GM19238 (cell line): Measurements from ENCODE around the gene EXOSC10.
"Not testable (repeated sequence)": the region's sequence is repeated elsewhere in the genome, so short reads cannot be mapped to it uniquely, and the experiment has no call there.

ENCODE experiments used
- DNase-seq: peaks from one replicate; pipeline ENCODE4 v3.0.0; 2011; ENCODE audit warnings: low spot score; ENCODE audit not compliant: insufficient read length

EXOSC10 gene

DNA sequence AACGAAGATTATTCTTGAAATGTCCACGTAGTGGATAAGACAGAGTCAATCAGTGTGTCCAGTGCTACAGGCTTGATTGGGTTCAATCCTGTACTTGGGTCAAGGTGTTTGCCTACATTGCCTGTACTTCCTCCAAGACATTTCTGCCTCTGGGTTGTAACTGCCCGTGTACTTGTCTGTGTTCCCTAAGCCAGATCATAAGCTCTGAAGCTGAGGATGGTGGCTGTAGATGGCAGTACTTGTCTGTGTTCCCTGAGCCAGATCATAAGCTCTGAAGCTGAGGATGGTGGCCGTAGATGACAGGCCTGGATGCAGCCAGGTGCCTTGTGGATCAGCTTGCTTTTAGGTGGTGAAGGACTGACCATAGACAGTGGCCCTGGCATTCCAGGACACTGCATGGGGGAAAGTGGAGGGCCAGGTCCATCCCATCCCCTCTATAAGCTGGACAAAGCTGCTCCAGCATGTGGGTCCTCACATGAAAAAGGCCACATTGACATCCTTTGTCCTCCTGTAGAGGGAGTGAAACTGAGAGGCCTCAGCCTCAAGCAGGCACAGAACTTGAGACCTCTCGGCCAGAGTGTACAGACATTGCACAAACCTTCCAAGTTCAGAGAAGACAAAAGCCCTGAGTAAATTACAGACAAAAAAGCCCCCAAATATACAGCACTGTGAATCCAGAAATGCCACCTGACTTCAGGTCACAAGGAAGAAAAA is 37.9 kb downstream of the EXOSC10 start:
- DNase-seq, result no peak

DNA sequence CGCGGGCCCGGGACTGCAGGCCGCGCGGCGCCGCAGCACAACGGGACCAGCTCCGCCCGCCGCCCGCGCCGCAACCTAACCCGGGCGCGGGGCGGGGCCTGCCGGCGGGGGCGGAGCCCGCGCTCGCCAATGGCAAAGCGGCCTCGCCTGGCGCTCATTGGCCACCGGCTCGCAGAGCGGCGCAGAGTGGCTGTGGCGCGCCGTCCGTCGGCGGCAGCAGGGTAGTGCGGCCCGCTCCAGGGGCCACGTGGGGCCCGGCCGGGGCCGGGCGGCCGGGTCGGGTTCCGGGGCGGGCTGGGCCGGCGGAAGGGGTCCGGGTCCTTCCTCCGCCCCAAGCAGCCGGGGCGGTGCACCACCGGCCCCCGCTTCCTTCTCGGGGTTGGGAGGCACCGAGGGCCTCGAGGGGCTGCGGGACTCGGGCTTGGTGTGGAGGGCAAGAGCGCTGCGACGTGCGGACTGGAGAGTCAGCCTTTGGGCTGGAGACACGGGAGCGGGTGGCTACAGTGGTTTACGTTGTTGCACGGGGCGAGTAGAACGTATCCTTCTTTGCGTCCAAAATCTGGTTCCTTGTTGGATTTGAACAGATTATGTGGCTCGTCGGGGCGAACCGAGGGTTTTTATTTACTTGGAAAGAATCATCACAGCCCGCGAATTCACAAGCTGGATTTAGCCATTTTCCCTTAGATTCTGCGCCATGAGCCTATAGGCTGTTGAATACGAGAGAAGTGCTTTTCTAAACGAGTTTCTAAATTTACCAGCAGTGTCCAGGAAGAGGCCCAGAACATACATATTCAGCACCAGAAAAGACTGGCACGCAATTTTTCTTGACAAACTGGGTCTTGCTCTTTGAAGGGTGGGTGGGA is 39.5 kb downstream of the EXOSC10 start, which contains the start of gene SRM:
SRM (minus strand) TSS at position 51 of the 863 bp plus-strand sequence. CDS start 75 bp downstream, outside the sequence.
- DNase-seq, result peak; percentile 99

DNA sequence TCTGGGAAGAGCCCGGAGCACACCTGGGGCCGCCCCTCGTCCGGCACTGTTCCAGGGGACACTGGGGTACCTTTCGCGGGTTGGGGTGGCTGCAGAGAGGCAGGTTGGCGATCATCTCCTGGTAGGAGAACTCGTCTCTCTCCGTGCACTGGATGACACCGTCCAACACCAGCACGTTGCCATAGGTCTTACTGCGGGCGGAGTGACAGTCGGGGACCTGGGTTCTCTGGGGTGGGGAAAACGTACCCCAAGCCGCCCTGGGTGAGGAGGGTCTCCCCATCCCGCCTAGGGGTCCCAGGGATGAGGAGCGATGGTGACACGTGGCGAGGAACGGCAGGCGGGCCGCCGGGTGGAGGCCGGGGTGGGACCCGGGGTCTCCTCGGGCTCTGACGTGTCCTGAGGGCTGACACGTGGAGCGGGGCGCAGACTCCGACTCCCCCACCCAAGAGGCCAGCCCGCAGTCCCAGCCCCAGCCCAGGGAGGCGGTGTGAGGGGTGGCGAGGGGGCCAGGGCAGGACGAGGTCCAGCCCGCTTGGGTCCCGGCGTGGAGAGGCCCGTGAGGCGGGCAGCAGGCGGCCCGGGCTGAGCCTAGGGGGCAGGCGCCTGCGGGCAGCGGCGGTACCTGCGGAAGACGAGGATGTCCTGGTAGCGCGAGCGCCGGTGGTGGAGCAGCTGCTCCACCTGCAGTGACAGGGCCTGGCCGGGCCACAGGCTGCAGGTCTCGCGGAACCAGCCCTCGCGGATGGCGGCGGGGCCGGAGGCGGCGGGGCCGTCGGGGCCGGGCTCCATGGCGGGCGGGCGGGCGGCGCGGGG is 40.3 kb downstream of the EXOSC10 start:
- peak; percentile 53 for DNase-seq

DNA sequence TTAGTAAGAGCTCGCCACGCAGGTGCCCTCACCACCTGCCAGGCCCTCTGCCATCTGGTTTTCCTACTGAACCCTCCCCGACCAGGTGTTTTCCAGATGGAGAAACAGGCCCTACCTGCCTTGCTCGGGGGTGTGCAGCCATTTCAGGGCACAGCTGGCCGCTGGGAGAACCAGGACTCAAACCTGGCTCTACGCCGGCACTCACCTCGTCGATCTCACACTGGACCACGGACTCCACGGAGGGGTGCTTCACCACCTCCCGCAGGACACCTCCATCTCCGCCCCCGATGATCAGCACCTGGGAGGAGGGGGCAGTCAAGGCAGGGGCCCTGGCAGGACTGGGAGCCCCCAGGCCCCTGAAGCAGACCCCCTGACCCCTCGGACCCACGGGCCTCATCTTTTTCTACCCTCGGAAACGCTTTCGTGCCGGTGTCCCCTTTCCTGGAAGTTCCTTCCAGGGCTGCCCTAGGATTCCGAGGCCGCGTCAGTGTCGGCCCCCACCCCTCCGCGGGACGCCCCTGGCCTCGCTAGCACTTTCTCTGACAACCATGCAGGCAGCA is 41.0 kb downstream of the EXOSC10 start:
- DNase-seq, result no peak

DNA sequence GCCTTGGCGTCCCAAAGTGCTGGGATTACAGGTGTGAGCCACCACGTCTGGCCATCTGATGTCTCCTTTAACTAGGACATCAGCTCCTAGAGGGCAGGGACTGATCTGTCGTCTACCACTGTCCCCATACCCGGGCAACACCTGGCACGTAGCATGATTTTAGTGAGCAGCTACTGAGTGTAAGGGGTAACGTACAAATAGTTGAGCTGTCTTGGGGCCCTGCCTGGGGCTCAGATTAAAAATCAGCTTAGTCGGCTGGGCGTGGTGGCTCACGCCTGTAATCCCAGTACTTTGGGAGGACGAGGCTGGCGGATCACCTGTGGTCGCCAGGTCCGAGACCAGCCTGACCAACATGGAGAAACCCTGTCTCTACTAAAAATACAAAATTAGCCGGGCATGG is 41.6 kb downstream of the EXOSC10 start:
- DNase-seq, result no peak

DNA sequence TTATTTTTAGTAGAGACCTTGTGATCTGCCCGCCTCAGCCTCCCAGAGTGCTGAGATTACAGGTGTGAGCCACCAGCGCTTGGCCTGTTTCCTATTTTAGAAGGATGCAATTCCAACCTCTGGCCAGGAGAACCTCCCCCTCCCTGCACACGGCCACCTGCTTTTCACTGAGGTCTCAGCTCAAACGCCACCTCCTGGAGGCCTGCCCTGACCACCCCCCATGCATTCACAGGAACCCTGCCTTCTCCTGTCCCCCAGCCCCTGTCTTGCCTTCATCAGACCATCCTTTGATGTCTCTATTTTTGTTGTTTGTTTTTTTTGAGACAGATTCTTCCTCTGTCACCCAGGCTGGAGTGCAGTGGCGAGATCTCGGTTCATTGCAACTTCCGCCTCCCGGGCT is 42.2 kb downstream of the EXOSC10 start:
- no peak for DNase-seq

DNA sequence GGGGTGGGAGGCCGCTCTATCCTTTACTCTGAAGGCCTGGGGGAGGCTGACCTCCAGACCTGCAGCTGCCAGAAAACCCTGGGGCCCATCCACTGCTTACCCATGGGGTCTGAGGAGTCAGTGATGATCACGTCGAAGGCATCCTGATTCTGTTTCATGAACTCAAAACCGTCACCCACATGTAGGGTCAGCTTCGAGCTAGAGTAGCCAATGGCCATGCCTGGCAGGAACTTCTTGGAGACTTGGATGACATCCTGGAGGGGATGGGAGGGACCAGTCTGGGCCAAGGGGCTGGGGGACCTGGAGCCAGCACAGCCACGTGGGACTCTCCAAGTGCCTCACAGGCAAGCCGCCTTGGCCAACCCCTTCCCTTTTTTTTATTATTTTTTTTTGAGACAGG is 43.2 kb downstream of the EXOSC10 start:
- DNase-seq, result no peak

DNA sequence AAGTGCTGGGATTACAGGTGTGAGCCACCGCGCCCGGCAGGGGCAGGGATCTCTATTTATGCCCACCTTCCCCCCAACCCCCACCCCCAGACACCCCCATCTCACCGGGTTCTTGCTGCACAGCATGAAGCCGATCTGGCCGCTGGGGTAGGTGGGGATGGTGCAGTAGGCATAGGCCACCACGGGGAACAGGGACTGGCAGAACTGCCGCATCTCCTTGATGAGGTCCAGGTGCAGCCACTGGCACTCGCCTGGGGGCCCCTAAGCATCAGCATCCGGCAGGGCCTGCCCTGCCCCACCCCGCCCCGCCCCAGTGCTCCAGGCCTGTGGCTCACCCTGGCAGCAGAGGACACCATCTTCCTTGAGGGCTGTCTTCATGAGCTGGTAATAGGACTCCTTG is 44.0 kb downstream of the EXOSC10 start:
- no peak for DNase-seq

DNA sequence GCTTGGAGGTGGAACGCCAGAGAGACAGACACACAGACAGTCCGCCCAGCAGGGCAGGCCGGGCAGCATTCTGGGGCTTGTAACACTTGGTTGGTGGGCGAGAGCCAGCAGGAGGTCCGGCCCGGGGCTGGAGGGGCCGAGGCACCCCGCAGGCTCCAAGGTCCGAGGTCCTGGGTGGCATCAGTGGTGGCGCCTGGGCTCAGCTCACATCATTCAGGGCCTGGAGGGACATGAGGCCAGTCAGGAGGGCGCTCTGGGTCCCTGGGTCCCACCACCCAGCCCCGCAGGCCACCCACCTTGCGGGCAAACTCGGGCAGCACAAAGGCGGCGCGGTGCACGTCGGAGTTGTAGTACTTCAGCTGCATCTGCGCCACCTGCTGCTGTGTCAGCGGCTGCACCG is 45.0 kb downstream of the EXOSC10 start:
- DNase-seq, result no peak

DNA sequence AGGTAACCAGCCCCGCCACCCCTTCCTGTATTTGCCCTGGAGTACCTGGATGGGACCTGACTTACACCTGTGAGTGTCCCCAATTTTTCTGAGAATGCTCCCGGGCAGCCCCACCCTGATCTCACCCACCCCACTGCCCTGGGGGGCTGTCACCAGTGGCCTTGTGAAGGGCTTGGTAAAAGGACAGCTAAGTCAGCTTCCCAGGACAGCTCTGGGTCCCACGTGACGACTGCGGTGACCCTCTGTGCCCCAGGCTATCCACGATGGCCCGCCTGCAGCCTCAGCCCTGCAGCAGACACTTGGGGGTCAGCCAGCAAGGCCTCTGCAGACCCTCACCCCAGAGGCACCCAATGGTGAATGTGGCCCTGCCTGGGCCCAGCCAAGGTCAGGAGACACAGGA is 45.5 kb downstream of the EXOSC10 start:
- no peak for DNase-seq

DNA sequence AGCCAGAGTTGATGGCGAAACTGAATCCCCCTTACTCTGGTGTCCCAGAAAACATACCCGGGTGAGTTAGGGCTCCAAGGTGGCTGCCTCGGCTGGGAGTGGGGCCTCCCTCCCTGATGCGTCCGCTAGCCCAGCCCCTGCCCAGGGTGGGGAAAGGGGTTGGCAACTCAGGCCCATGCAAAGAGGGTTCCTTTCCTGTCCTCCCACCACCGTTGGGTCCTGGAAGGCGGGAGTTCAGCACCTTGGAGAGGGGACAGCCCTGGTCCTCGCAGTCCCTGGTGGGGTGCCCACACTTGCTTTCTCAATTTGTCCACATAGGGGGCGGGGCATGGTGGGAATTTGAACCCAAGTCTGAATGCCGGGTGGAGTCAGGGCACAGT is 45.9 kb downstream of the EXOSC10 start:
- DNase-seq, result no peak

DNA sequence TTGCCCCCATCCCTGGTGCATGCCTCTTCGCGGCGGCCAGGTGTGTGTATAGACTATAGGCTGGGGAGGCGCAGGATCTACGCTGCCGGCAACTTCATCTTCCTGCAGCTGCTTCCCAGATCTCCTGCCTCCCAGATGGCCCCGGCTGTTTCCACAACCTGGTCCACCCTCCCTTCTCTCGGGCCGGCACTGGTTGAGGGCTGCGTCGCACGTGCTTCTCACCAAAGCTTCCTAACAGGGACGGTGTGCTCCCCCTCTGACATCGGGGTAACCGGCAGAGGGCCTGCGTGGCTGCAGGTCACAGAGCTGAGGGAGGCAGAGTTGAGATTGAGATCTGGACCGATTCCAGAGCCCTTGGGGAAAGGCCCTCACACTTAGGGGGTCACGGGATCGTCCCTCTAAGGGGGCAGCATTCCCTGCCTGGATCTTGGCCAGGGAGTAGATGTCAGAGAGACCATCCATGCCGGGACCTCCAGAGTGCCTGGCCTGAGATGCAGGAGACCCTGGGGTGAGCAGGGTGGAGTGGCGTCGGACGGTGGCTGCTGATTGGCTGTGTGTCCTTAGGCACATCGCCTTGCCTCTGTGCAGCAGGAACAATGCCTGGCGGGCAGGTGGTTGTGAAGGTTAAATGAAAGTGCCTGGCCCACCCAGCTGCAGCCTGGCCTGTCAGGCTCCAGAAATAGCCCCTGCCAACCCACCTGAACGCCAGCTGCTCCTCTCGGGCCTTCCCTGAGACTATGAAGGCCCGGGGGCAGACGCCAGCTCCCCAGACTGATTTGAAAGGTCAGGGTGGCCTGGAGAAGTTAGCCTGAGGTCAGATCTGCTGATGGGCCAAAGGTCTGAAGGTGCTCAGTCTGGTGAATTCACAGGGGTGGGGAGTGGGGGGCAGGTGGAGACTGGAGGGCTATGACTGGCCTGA is 46.6 kb downstream of the EXOSC10 start:
- DNase-seq, result no peak

DNA sequence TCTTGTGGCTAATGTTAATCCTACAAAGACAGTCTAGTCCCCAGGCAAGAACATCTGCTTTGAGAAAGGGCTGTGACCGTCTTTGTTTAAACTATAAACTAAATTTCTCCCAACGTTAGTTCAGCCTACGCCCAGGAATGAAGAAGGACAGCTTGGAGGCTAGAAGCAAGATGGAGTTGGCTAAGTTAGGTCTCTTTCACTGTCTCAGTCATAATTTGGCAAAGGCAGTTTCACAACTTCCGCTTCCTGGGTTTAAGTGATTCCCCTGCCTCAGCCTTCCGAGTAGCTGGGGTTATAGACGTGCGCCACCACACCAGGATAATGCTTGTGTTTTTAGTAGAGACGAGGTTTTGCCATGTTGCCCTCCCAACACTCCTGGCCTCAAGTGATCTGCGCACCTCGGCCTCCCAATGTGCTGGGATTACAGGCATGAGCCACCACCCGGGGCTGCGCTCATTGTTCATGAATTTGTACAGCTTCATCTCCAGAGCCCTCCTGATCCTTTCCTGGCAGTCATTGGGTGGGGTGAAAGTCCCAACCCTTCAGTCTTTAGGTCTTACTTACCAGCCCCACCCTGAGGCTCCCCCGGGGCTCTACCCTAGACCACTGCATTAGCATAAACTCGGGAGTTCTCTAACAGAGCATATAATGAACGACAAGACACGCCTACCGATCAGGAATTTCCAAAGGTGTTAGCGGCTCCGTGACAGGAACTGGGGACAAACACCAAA is 47.7 kb downstream of the EXOSC10 start:
- no peak for DNase-seq

DNA sequence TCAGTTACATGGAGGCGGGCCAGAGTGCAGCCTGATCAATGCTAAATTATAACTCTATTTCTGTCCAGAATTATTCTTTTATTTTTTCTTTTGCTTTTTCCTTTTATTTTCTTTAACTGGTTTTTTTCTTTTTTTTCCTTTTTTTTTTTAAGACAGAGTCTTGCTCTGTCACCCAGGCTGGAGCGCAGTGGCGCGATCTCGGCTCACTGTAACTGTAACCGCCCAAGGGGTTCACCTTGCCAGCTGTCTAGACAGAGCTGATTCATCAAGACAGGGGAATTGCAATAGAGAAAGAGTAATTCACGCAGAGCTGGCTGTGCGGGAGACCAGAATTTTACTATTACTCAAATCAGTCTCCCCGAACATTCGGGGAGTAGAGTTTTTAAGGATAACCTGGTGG is 48.5 kb downstream of the EXOSC10 start:
- DNase-seq, result not testable (repeated sequence)

DNA sequence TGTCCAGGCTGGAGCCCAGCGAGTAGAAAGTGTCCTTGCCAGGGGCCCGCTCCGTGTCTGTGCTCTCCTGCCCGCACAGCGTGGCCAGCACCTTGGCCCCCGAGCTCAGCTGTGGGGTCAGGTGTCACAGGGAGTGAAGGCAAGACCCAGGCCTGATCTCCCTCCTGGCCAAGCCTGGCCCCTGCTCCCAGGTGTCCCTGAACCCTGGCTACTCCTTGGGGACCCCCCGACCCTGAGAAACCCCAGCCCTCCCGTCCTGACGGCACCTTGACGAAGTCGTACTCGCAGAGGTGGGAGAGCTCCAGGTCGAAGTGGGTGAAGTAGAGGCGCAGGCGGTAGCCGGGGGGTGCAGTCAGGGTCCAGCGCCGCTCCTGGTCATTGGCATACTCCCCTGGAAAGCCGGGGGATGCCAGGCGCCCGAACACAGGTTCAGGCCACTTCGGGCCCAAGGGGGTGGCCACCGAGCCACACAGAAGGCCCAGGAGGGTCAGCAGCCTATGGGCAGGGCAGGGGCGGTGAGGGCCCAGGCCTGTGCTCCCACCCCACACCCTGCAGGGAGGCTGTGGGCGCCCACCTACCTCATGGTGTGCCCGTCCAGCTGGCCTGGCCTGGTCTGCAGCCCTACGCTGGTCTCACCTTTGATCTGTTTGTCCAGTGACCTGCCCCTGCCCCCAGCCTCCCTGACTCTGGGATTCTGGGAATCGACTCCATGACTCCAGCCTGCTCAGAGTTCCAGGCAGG is 52.9 kb downstream of the EXOSC10 start, which contains the start of gene MASP2:
MASP2 (minus strand) TSS at position 615 of the 741 bp plus-strand sequence; CDS start at position 583, 32 bp downstream.
- DNase-seq, result no peak

DNA sequence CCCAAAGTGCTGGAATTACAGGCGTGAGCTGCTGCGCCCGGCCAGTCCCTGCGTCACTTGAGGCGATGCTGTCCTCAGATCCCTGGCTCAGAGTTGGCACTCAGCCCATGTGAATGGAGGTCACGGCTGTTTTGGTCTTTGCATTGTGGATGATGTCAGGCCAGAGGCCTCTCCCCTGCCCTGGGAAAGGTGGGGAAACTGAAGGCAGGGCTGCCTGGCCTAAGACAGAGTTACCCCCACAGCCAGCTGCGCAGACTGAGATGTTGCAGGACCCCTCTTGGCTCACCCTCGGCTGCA is 53.5 kb downstream of the EXOSC10 start:
- DNase-seq, result no peak

DNA sequence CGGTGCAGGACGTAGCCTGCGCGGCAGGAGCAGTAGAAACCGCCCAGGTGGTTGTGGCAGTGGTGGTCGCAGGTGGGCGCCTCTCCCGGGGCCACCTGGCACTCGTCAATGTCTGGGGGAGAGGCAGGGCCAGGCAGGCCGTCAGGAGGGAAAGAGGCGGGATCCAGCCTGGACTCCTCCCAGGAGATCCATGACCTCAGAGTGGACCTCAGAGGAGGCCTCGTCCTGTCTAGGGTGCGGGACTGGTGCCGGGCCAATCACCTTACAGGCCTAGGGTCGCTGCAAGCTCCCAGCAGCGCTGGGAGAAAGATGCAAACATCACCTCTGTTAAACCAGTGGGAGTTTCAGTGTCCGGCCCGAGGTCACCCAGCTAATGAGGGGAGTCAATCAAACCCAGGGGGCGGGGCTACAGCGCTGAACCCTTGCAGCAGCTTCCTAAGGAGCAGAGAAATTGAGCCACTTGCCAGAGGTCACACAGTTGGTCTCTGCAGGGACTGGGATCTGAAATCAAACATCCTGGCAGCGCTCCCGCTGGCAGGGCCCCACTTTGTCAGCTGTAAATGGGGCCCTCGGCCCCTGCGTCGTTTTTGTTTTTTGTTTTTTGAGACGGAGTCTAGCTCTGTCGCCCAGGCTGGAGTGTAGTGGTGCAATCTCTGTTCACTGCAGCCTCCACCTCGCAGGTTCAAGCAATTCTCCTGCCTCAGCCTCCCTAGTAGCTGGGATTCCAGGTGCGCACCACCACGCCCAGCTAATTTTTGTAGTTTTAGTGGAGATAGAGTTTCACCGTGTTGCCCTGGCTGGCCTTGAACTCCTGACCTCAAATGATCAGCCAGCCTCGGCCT is 54.0 kb downstream of the EXOSC10 start:
- no peak for DNase-seq

DNA sequence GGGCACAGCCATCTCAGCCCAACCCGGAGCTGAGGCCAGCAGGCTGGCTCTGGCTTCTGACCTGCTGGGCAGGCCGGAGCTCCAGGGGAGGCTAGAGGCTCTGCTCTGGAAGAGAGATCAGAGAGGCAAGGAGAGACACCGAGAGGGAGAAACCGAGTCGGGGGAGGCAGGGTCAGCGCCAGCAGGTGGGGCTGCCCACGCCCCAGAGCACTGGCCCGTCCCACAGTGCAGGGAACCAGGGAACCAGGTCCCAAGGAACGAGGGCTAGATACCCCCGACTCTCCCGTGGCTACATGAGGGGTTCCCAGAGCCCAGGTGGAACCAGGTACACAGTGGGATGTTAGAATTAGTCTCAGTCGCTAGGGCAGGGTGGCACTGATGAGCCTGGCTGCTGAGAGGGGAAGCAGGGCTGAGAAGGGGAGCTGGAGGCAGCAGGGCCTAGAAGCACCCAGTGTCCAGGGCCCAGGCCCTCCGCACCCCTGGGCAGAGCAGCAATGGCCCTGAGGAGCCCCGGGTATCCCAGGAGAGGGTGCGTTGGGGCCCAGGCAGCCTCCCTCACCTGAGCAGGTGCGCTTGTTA is 54.7 kb downstream of the EXOSC10 start:
- no peak for DNase-seq
